ENCODE data around the gene ADAM12. TPM values are rescaled to one million over a fixed set of nuclear protein-coding genes. Genes with fewer than 3 reads are reported as not detected.

Gene ADAM12
- total and polyA plus RNA-seq, 10 of the 15 experiments (the other 5 are each of a cell fraction or from before 2014, with no cell fraction given), result under 0.01 to 0.62 (median 0.04) TPM; not detected in 5

GRCh38 chr10:126234630-126235029 lies 153.6 kb downstream of the ADAM12 start:
- intact Hi-C loops (cut with micrococcal nuclease; ENCODE audit: unreplicated experiment) (no loop called here), in situ Hi-C loops (cut with MboI) (no loop called here)
- WGBS (ENCODE audit: insufficient coverage, insufficient replicate concordance, low lambda C conversion rate, missing lambda C conversion rate), result 29% methylated on average over 5 of the region's 5 CpGs
- Histone ChIP-seq H3K9me3 (replicated peaks; ENCODE audit: control insufficient read depth, insufficient read depth, low read length) (no peaks in the 10 kb centered on the region), H3K36me3 (ENCODE audit: control insufficient read depth in 2 of 2, insufficient read depth in 2 of 2, low read length in 1 of 2) (no peaks in the 10 kb centered on the region), H3K9ac (ENCODE audit: control insufficient read depth, insufficient read depth, low read length) (no peak overlapping the region), H3K27ac (ENCODE audit: control insufficient read depth, insufficient read depth) (no peak overlapping the region), H4K20me1 (ENCODE audit: control insufficient read depth, insufficient read depth) (no peaks in the 10 kb centered on the region), H3K4me2 (ENCODE audit: control insufficient read depth, insufficient read depth) (no peak overlapping the region), H2AFZ (ENCODE audit: control insufficient read depth, low read depth, low read length) (no peak overlapping the region), H3K79me2 (ENCODE audit: control insufficient read depth, insufficient read depth, low read length) (no peaks in the 10 kb centered on the region), H3K4me3 (no peak overlapping the region), H3K27me3 (replicated peaks in 1 of 2; ENCODE audit: control insufficient read depth in 2 of 2, insufficient read depth in 2 of 2, low read length in 1 of 2) (no peaks in the 10 kb centered on the region), H3K4me1 (ENCODE audit: control insufficient read depth, insufficient read depth, low read length) (no peaks in the 10 kb centered on the region)
- ChIA-PET SMC1A (ENCODE audit: uncharacterized antibody, unreplicated experiment) (no interaction called here), CTCF (no interaction called here), POLR2A (no interaction called here), RAD21 (ENCODE audit: unreplicated experiment) (no interaction called here)
- no TSS peak for BruUV-seq (replicated peaks)
- DNase-seq (ENCODE audit: low read depth, low spot score) (no peak), FAIRE-seq (no peak), ATAC-seq (no peak)
- TF ChIP-seq FOS (IDR thresholded peaks at IDR 0.05; ENCODE audit: borderline replicate concordance, extremely low read depth, insufficient read length), result no peak
- no peak for TF ChIP-seq RCOR1 (conservative IDR thresholded peaks at IDR 0.05; ENCODE audit: low read depth, low read length)
- no peak for TF ChIP-seq IRF4 (IDR thresholded peaks at IDR 0.05; ENCODE audit: low read depth, low read length)
- no peak for TF ChIP-seq ZNF592 (IDR thresholded peaks at IDR 0.05)
- no peak for TF ChIP-seq JUND (IDR thresholded peaks at IDR 0.05; ENCODE audit: low read depth, low read length)
- TF ChIP-seq DPF2 (IDR thresholded peaks at IDR 0.05), result no peak
- TF ChIP-seq PAX5 (IDR thresholded peaks at IDR 0.05; ENCODE audit: borderline replicate concordance, low read depth, low read length), result no peak
- no peak for TF ChIP-seq LARP7 (IDR thresholded peaks at IDR 0.05)
- no peak for TF ChIP-seq RFX5 (IDR thresholded peaks at IDR 0.05; ENCODE audit: low read depth, low read length)
- TF ChIP-seq JUNB (IDR thresholded peaks at IDR 0.05), result no peak
- no peak for TF ChIP-seq SIN3A (IDR thresholded peaks at IDR 0.05; ENCODE audit: low read depth, low read length)
- TF ChIP-seq ATF7 (IDR thresholded peaks at IDR 0.05; ENCODE audit: low read depth), result no peak
- no peak for TF ChIP-seq NFXL1 (IDR thresholded peaks at IDR 0.05; ENCODE audit: borderline replicate concordance)
- TF ChIP-seq ZNF622 (IDR thresholded peaks at IDR 0.05), result no peak
- no peak for TF ChIP-seq SREBF1 (IDR thresholded peaks at IDR 0.05; ENCODE audit: low read length)

Data from GM12878 (cell line).